Stimulated activated CD4-positive, alpha-beta T cell treated with anti-CD3 and anti-CD28 coated beads, TNF-alpha, amount 100 ng/mL, for 24 hours (primary cell): ENCODE measurements around the gene GLIPR1L2.
A peak's percentile ranks its signal among the peaks of the same experiment; 100 is the strongest.
"Not testable (repeated sequence)": the region's sequence is repeated elsewhere in the genome, so short reads cannot be mapped to it uniquely, and the experiment has no call there.

Experiments used
- DNase-seq, 3 experiments: peaks; one replicate each; pipeline ENCODE4 v3.0.0-alpha.2; 2020; ENCODE audit warnings: low read depth in 3 of 3

GLIPR1L2 gene

GRCh38 chr12:75437564-75437963, 46.7 kb downstream of the GLIPR1L2 start:
- no peak for DNase-seq

GRCh38 chr12:75438059-75438754, 47.3 kb downstream of the GLIPR1L2 start:
- DNase-seq: no peak

GRCh38 chr12:75439048-75439447, 48.2 kb downstream of the GLIPR1L2 start:
- DNase-seq: no peak

GRCh38 chr12:75439930-75440329, 49.0 kb downstream of the GLIPR1L2 start:
- no peak for DNase-seq

- DNase-seq: not testable (repeated sequence)
Measured at GRCh38 chr12:75441687-75442449, 51.0 kb downstream of the GLIPR1L2 start.

- DNase-seq: not testable (repeated sequence)
Measured at GRCh38 chr12:75442454-75442853, 51.6 kb downstream of the GLIPR1L2 start.

GRCh38 chr12:75443709-75444108, 52.8 kb downstream of the GLIPR1L2 start:
- DNase-seq: no peak

- no peak for DNase-seq
Measured at GRCh38 chr12:75444429-75445136, 53.7 kb downstream of the GLIPR1L2 start.

- not testable (repeated sequence) for DNase-seq
Measured at GRCh38 chr12:75445137-75445507, 54.2 kb downstream of the GLIPR1L2 start.

GRCh38 chr12:75446857-75447256, 56.0 kb downstream of the GLIPR1L2 start:
- DNase-seq: no peak

GRCh38 chr12:75447691-75448393, 57.0 kb downstream of the GLIPR1L2 start:
- DNase-seq: no peak

GRCh38 chr12:75452675-75453330, 61.9 kb downstream of the GLIPR1L2 start:
- DNase-seq: no peak

- no peak for DNase-seq
Measured at GRCh38 chr12:75455839-75456238, 65.0 kb downstream of the GLIPR1L2 start.

- DNase-seq: no peak
Measured at GRCh38 chr12:75457191-75457590, 66.3 kb downstream of the GLIPR1L2 start.

GRCh38 chr12:75457866-75458265, 67.0 kb downstream of the GLIPR1L2 start:
- not testable (repeated sequence) for DNase-seq

GRCh38 chr12:75459755-75460154, 68.9 kb downstream of the GLIPR1L2 start:
- no peak for DNase-seq

GRCh38 chr12:75460204-75460603, 69.3 kb downstream of the GLIPR1L2 start:
- no peak for DNase-seq

- DNase-seq: no peak
Measured at GRCh38 chr12:75471902-75472890, 81.3 kb downstream of the GLIPR1L2 start.

GRCh38 chr12:75474116-75474515, 83.2 kb downstream of the GLIPR1L2 start:
- DNase-seq: no peak

- DNase-seq: peak in 1 of 3 experiments; percentile 35
Measured at GRCh38 chr12:75476071-75476470, 85.2 kb downstream of the GLIPR1L2 start.
